Tibial nerve (tissue), 3 donors: ENCODE measurements around the gene CUTA.

ENCODE experiments used
- POLR2A ChIP-seq, 2 donors: fragments of 450-650 bp; IDR thresholded peaks; one replicate each; pipeline ENCODE4 v1.6.1; 2017; ENCODE audit warnings: antibody characterized with exemption in 2 of 2, mild to moderate bottlenecking in 2 of 2, moderate library complexity in 2 of 2
- TF ChIP-seq, protein P1 (sequence below), 5 experiments: fragments of 200-600 bp in 3 of 5; fragments of 450-650 bp in 2 of 5; sonication (generic) in 3 of 5; IDR thresholded peaks; one replicate each; pipeline ENCODE4 v1.5.1; 2016 to 2019; ENCODE audit warnings: antibody characterized with exemption in 5 of 5, mild to moderate bottlenecking in 3 of 5, moderate library complexity in 2 of 5

GRCh38 chr6:33419580-33420490 is 1.9 kb upstream of the CUTA start, which contains the start of gene SYNGAP1:
- TF ChIP-seq, protein P1, sequence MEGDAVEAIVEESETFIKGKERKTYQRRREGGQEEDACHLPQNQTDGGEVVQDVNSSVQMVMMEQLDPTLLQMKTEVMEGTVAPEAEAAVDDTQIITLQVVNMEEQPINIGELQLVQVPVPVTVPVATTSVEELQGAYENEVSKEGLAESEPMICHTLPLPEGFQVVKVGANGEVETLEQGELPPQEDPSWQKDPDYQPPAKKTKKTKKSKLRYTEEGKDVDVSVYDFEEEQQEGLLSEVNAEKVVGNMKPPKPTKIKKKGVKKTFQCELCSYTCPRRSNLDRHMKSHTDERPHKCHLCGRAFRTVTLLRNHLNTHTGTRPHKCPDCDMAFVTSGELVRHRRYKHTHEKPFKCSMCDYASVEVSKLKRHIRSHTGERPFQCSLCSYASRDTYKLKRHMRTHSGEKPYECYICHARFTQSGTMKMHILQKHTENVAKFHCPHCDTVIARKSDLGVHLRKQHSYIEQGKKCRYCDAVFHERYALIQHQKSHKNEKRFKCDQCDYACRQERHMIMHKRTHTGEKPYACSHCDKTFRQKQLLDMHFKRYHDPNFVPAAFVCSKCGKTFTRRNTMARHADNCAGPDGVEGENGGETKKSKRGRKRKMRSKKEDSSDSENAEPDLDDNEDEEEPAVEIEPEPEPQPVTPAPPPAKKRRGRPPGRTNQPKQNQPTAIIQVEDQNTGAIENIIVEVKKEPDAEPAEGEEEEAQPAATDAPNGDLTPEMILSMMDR (IDR thresholded peaks at IDR 0.05): no peak
- TF ChIP-seq POLR2A (IDR thresholded peaks at IDR 0.05): no peak
